Activated CD4-positive, alpha-beta T cell treated with anti-CD3 and anti-CD28 coated beads, Interleukin-2, Interleukin-6, amounts not matched to agents 100 ng/mL and 50 ng/mL, durations not matched to agents 16 hours and 8 hours (primary cell): Measurements from ENCODE around the gene PDGFRB.

Experiments
- DNase-seq: peaks from one replicate; pipeline ENCODE4 v3.0.0-alpha.2; 2020

Gene PDGFRB

GRCh38 chr5:150155258-150156026 is at the start of gene PDGFRB:
Gene PDGFRB (minus strand): TSS chr5:150155845. CDS start chr5:150137047, 18,798 bp downstream.
- no peak for DNase-seq

- DNase-seq, result no peak
Observed at GRCh38 chr5:150204590-150204960, 48.9 kb upstream of the PDGFRB start.

- DNase-seq, result no peak
Observed at GRCh38 chr5:150203832-150204589, 48.4 kb upstream of the PDGFRB start.

- DNase-seq, result no peak
Observed at GRCh38 chr5:150202501-150202900, 46.9 kb upstream of the PDGFRB start.

GRCh38 chr5:150197476-150197875 is 41.8 kb upstream of the PDGFRB start:
- no peak for DNase-seq

- no peak for DNase-seq
Observed at GRCh38 chr5:150196986-150197385, 41.3 kb upstream of the PDGFRB start.

GRCh38 chr5:150196514-150196913 is 40.9 kb upstream of the PDGFRB start:
- DNase-seq, result no peak

GRCh38 chr5:150195736-150196485 is 40.3 kb upstream of the PDGFRB start:
- DNase-seq, result no peak

GRCh38 chr5:150192462-150192861 is 36.8 kb upstream of the PDGFRB start:
- DNase-seq, result no peak

- DNase-seq, result no peak
Observed at GRCh38 chr5:150190987-150191386, 35.3 kb upstream of the PDGFRB start.

GRCh38 chr5:150190503-150190979 is 34.9 kb upstream of the PDGFRB start:
- DNase-seq, result no peak

GRCh38 chr5:150189728-150190502 is 34.3 kb upstream of the PDGFRB start, which contains the start of gene SLC6A7:
Gene SLC6A7 (plus strand): TSS chr5:150190062. CDS start chr5:150190328, 266 bp downstream.
- DNase-seq, result no peak

- no peak for DNase-seq
Observed at GRCh38 chr5:150189326-150189725, 33.7 kb upstream of the PDGFRB start.

GRCh38 chr5:150188146-150188842 is 32.6 kb upstream of the PDGFRB start:
- DNase-seq, result no peak

- DNase-seq, result no peak
Observed at GRCh38 chr5:150186897-150187296, 31.3 kb upstream of the PDGFRB start.

GRCh38 chr5:150186137-150186536 is 30.5 kb upstream of the PDGFRB start:
- no peak for DNase-seq

- DNase-seq, result no peak
Observed at GRCh38 chr5:150184990-150185912, 29.6 kb upstream of the PDGFRB start.

- no peak for DNase-seq
Observed at GRCh38 chr5:150184006-150184405, 28.4 kb upstream of the PDGFRB start.

GRCh38 chr5:150183436-150183835 is 27.8 kb upstream of the PDGFRB start:
- no peak for DNase-seq

- no peak for DNase-seq
Observed at GRCh38 chr5:150182774-150183173, 27.1 kb upstream of the PDGFRB start.
